ENCODE results near the gene INS. TPM values are rescaled to one million over a fixed set of nuclear protein-coding genes. Genes with fewer than 3 reads are reported as not detected.

The INS gene
- total and polyA plus RNA-seq, 2 of the 8 experiments (the other 6 are each of a cell fraction or from before 2014, with no cell fraction given) = not detected

- no peak overlapping the region for H4K91ac ChIP-seq (replicated peaks; ENCODE audit: insufficient read length, low read length)
- H2BK5ac ChIP-seq (ENCODE audit: low read depth, low read length) = no peak overlapping the region
- peaks cover 0 to 12% of the 10 kb centered on the region in 2 experiments for H4K20me1 ChIP-seq (replicated peaks in 1 of 2; ENCODE audit: control insufficient read depth in 1 of 2, insufficient read depth in 2 of 2, low read length in 2 of 2)
- H3K23ac ChIP-seq (ENCODE audit: insufficient read length) = no peak overlapping the region
- H3K79me2 ChIP-seq (ENCODE audit: control insufficient read depth in 1 of 2, insufficient read depth in 2 of 2, low read length in 2 of 2) = no peaks in the 10 kb centered on the region
- H3K4me1 ChIP-seq (replicated peaks in 1 of 4; ENCODE audit: control insufficient read depth in 3 of 4, insufficient read depth in 4 of 4, low read length in 3 of 4) = no peaks in the 10 kb centered on the region; a peak in 2 of 7 replicates
- H3K18ac ChIP-seq (ENCODE audit: extremely low read depth, low read length) = no peak overlapping the region
- DNase-seq (ENCODE audit: low read depth in 1 of 2, low spot score in 2 of 2) (no peak), FAIRE-seq (no peak)
- H2AK5ac ChIP-seq (ENCODE audit: low read depth, low read length) = no peak overlapping the region
- CTCF ChIA-PET (ENCODE audit: partially characterized antibody) = interaction anchor here (0.9 to 6.1 kb wide), 12 partner anchors 18 to 694 kb away, joined by 3 to 116 read pairs (median 4); partner anchors contain the start of genes C11orf21, CDKN1C and TSPAN32
- no peak overlapping the region for H2AFZ ChIP-seq (ENCODE audit: low read length)
- no peaks in the 10 kb centered on the region for H3K79me1 ChIP-seq (ENCODE audit: low read depth, low read length)
- POLR2A ChIA-PET (ENCODE audit: partially characterized antibody) = no interaction called here
- H4K8ac ChIP-seq (ENCODE audit: extremely low read depth, insufficient read depth, low read length) = no peak overlapping the region
- H3K56ac ChIP-seq (replicated peaks; ENCODE audit: insufficient read length, low read depth, low read length) = no peak overlapping the region
- H3K14ac ChIP-seq (ENCODE audit: insufficient read length) = no peak overlapping the region
- H3K23me2 ChIP-seq (ENCODE audit: low read depth, low read length) = peaks cover 9% of the 10 kb centered on the region; the same call in 1 of the 2 replicates
- H2BK120ac ChIP-seq (replicated peaks; ENCODE audit: low read depth, low read length) = no peak overlapping the region
- no peaks in the 10 kb centered on the region for H3K36me3 ChIP-seq (ENCODE audit: control insufficient read depth in 2 of 4, insufficient read depth in 4 of 4, low read length in 3 of 4)
- no peak overlapping the region for H2BK15ac ChIP-seq (ENCODE audit: low read length)
- TF ChIP-seq TAF7 (optimal IDR thresholded peaks at IDR 0.05; ENCODE audit: borderline replicate concordance, low read depth, low read length) (no peak), RNF2 (IDR thresholded peaks at IDR 0.05; ENCODE audit: borderline replicate concordance, low read depth, low read length, missing control alignments, poor library complexity, severe bottlenecking) (no peak), SP1 (IDR thresholded peaks at IDR 0.05; ENCODE audit: low read depth, low read length) (no peak), EGR1 (IDR thresholded peaks at IDR 0.05; ENCODE audit: borderline replicate concordance, low read depth, low read length) (no peak)
- H3K27ac ChIP-seq (ENCODE audit: low read depth, low read length) = no peak overlapping the region
- peaks cover 0 to 11% (median 3%) of the 10 kb centered on the region in 4 experiments; a peak in 2 of 7 replicates for H3K27me3 ChIP-seq (replicated peaks in 1 of 4; ENCODE audit: control insufficient read depth in 3 of 4, extremely low read depth in 1 of 4, insufficient read depth in 3 of 4, low read length in 3 of 4)
- H2BK12ac ChIP-seq (ENCODE audit: low read depth, low read length) = no peak overlapping the region
- no peaks in the 10 kb centered on the region for H3K9me3 ChIP-seq (ENCODE audit: insufficient read depth in 2 of 2, low read depth in 1 of 2, low read length in 1 of 2)
- H3K9ac ChIP-seq (replicated peaks in 1 of 4; ENCODE audit: extremely low read depth in 1 of 4, low read depth in 3 of 4, low read length in 3 of 4) = no peak overlapping the region
- no peak overlapping the region for H2BK20ac ChIP-seq (ENCODE audit: low read length)
- H3K4me3 ChIP-seq (ENCODE audit: extremely low read depth in 1 of 4, insufficient read depth in 2 of 4, low read depth in 3 of 4, low read length in 4 of 4) = no peak overlapping the region
- no peak overlapping the region for H4K5ac ChIP-seq (ENCODE audit: insufficient read length, low read depth, low read length)
- no peak overlapping the region for H3K4me2 ChIP-seq (ENCODE audit: insufficient read depth in 1 of 2, low read depth in 2 of 2, low read length in 2 of 2)
- WGBS, 2 experiments (ENCODE audit: extremely low coverage in 1 of 2, insufficient coverage in 1 of 2, insufficient read length in 1 of 2, insufficient replicate concordance in 2 of 2, low coverage in 1 of 2, low lambda C conversion rate in 2 of 2, missing lambda C conversion rate in 1 of 2) = 82% methylated on average over 7 of the region's 7 CpGs; no CpG with 5 or more reads in 1 of the 2 experiments
- no peak overlapping the region for H3K4ac ChIP-seq (replicated peaks; ENCODE audit: insufficient read length, low read depth, low read length)
Measured at GRCh38 chr11:2191883-2192282, 30.9 kb upstream of the INS start.

All from H1 (cell line).